Hematopoietic multipotent progenitor cell (in vitro differentiated cells): ENCODE data around the gene TCP10L. TPM values are rescaled to one million over a fixed set of nuclear protein-coding genes. Genes with fewer than 3 reads are reported as not detected.
A peak's percentile ranks its signal among the peaks of the same experiment; 100 is the strongest.
"Not testable (repeated sequence)": the region's sequence is repeated elsewhere in the genome, so short reads cannot be mapped to it uniquely, and the experiment has no call there.

Experiments
- DNase-seq, 3 donors: peaks; one replicate each; pipeline ENCODE4 v3.0.0-alpha.2; 2011 to 2015; ENCODE audit warnings: low read depth in 2 of 3, low spot score in 2 of 3
- total RNA-seq: library from RNA; depleted of rRNA; stranded (reverse); fragments of >200 nt; gene quantifications from one replicate; pipeline ENCODE4 v1.2.3, GENCODE V29; 2012

Gene TCP10L, protein sequence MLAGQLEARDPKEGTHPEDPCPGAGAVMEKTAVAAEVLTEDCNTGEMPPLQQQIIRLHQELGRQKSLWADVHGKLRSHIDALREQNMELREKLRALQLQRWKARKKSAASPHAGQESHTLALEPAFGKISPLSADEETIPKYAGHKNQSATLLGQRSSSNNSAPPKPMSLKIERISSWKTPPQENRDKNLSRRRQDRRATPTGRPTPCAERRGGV
- total RNA-seq = 0.27 TPM

DNA sequence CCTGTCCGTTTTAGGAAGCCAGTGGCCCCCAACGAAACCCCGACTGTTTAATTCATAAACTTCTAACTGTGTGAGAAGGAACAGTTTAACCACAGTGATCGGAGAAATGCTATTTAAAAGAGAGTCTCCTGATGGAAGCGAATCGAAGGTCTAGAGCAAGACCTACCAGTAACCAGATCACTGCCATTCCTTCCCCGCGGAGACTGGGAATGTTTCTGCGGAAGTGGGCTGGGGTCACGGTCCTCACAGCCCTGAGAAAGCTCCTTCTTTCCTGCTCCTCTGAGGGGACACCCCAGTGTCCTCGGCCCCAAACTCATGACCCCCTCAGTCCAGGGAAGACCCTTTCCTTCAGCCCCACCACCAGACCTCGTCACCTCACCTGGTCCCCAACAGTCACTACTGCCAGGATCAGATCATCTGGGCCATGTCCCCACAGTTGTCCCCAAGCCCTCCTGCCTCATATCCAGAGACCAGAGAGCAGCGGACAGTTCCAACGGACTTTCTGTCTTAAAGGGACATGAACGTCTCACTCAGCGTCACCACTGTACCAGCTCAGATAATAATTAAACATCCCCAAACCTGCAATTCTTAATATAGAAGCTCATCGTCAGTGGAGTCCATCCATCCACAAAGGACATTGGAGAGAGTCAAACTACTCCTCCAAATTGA, at the start of gene TCP10L:
Gene TCP10L, minus strand, starts transcription at position 482 of the 669 bp plus-strand sequence. CDS start 1,219 bp downstream, outside the sequence.
- DNase-seq = no peak

DNA sequence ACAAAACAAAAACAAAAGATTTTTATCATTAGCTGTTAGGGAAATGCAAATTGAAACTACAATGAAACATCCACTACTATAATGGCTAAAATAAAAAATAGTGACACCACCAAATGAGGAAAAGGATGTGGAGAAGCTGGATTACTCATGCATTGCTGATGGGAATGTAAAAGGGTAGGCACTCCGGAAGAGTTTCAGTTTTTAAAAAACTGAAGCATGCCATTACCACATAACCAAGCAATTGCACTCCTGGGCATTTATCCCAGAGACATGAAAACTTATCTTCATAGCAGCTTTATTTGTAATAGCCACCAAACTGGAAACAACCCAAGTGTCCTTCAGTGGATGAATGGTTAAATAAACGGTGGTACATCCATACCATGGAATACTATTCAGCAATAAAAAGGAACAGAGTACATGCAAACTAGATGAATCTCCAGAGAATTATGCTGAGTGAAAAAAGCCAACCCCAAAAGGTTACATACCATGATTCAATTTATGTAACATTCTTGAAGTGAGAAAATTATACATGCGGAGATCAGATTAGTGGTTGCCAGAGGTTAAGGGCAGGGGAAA, 41.4 kb upstream of the TCP10L start:
- DNase-seq = no peak

DNA sequence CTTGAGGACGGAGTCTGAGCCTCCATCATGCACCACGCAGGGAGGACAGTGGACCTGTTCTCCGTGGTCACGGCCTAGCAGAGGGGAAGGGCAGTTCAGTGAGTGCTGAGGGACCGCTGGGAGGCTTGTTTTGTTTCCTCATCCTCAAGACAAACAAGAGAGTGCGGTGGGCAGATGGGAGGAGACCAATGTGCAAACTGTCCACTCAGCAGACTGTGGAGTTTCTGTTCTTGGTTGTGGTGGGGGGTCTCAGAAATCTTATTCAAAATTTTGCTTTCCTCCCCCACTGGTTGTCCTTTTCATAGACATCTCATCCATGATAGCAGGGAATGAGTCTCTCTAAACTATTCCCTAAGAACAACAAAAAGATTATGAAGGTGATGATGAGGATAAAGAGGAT, 32.9 kb upstream of the TCP10L start:
- DNase-seq = not testable (repeated sequence)

GRCh38 chr21:32613436-32614043, 28.2 kb upstream of the TCP10L start:
- no peak for DNase-seq

- no peak for DNase-seq
These were observed 27.6 kb upstream of the TCP10L start for GRCh38 chr21:32612999-32613337.

- peak; percentile 89 to 93 (median 92) for DNase-seq
These were observed 27.0 kb upstream of the TCP10L start, which contains the start of gene CFAP298 for GRCh38 chr21:32612075-32612998. Gene CFAP298, minus strand, starts transcription at chr21:32612377. Its CDS starts 134 bp downstream, at chr21:32612243.

DNA sequence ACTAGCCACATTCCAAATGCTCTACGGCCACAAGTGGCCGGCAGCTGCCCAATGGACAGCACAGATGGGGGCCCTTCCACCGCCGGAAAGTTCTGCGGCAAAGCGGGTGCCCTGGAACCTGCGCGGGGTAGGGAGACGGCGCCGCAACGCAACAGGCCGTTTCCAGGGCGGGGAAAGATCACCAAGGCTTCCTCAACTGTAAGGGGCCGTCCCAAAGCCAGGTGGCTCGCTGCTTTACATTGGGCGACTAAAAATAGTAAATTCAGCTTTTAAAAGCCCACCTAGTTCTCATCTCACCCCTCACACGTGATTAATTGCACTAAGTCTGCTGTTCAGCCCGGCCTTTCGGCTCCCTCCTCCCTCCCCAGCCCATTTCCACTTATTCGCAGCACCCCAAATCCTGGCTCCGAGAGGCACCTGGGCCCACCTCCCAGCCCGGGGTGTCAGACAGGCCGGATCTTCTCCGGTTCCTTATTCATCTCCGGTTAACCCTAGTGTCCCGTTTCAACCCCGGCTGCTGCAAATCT, 26.2 kb upstream of the TCP10L start:
- DNase-seq = peak in 2 of 3 donors; percentile 9 to 24

- DNase-seq = not testable (repeated sequence)
These were observed 25.6 kb upstream of the TCP10L start for GRCh38 chr21:32610940-32611339.

- no peak for DNase-seq
These were observed 23.5 kb upstream of the TCP10L start for GRCh38 chr21:32608851-32609250.

DNA sequence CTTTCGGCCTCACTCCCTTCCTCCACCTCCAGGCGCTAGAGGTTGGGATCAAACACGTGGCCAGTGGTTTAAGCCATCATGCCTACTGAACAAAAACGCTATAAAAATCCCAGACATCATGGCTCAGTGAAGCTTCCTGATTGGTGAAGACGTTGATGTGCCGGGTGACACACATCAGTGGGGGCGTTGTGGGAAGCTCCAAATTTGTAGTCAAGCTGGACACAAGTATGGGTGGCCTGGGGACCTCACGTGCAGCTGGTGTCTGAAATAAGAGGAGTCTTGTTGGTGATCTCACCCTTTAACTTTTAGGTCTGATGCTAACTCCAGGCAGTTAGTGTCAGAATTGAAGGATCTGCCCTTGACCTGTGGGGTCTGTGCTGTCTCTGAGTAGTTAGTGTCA, 20.1 kb upstream of the TCP10L start:
- DNase-seq = no peak

- DNase-seq = no peak
These were observed 19.1 kb upstream of the TCP10L start for GRCh38 chr21:32604464-32604863.

- DNase-seq = no peak
These were observed 17.8 kb upstream of the TCP10L start for GRCh38 chr21:32603131-32603530.

- DNase-seq = no peak
These were observed 16.8 kb upstream of the TCP10L start for GRCh38 chr21:32602099-32602498.

- no peak for DNase-seq
These were observed 14.2 kb upstream of the TCP10L start for GRCh38 chr21:32599526-32599925.

GRCh38 chr21:32599091-32599490, 13.8 kb upstream of the TCP10L start:
- no peak for DNase-seq

DNA sequence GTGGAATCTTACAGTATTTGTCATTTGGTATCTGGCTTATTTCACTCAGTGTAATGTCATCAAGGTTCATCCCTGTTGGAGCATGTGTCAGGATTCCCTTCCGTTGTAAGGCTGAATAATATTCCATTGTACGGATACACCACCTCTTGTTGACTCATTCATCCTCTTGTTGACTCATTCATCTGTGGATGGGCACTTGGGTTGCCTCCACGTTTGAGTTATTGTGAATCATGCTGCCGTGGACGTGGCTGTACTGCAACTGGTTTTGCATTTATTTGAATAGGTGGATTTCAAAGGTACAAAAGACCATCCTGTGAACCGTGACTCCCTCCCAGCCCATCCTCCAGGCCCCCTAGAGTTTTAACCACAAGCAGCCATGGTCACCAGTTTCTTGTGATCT, 11.9 kb upstream of the TCP10L start:
- no peak for DNase-seq

GRCh38 chr21:32595431-32595830, 10.1 kb upstream of the TCP10L start:
- DNase-seq = no peak

GRCh38 chr21:32593690-32594089, 8.4 kb upstream of the TCP10L start:
- DNase-seq = no peak

DNA sequence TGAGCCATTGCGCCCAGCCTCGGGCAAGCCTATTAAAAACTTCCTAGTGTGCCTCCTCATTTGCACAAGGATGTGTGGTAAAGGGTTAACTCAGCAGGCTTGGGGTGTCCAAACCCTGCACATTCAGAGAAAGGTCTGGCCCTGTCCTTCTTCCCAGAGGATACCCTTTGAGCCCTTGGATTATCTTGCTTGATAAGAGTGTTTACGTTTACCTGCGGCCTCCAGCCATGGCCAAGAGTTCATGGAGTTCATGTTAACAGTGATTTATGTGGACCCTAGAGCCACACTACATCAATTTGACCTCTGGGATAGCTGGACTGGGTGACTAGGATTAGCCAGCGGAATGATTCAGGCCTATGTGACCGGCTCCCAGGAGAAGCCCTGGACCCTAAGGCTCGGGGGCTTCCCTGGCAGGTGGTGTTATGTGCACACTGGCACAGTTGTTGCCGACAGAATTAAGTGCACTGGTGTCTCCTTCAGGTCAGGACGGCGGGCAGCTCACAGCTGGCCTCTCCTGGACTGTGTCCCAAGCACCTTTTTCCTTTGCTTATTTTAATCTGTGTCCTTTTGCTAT, 7.7 kb upstream of the TCP10L start:
- DNase-seq = no peak

- no peak for DNase-seq
These were observed 4.8 kb upstream of the TCP10L start for GRCh38 chr21:32590130-32590529.
